GM13976 (cell line): ENCODE data around the gene ANAPC4.
A peak's percentile ranks its signal among the peaks of the same experiment; 100 is the strongest.
"Not testable (repeated sequence)": the region's sequence is repeated elsewhere in the genome, so short reads cannot be mapped to it uniquely, and the experiment has no call there.

Experiments
- DNase-seq: peaks from one replicate; pipeline ENCODE4 v3.0.0; 2012; ENCODE audit warnings: low spot score
- CTCF ChIP-seq: IDR thresholded peaks from 2 replicates; pipeline ENCODE4 v1.5.1; 2012; ENCODE audit warnings: borderline replicate concordance, mild to moderate bottlenecking; ENCODE audit not compliant: insufficient read depth; ENCODE audit errors: extremely low read depth, missing control alignments, control extremely low read depth
- in situ Hi-C: fragments of 300-500 bp; cut with MboI; formaldehyde crosslinking; loops from one replicate; pipeline ENCODE4 v1.12.0; 2022; ENCODE audit warnings: low sequenced_read_pairs, mixed read lengths, inconsistent platforms; ENCODE audit not compliant: unreplicated experiment

The ANAPC4 gene

GRCh38 chr4:25376754-25377571 lies at the start of gene ANAPC4:
Gene ANAPC4 (plus strand): TSS chr4:25377263. CDS start chr4:25377428, 165 bp downstream.
- DNase-seq, result peak; percentile 99

GRCh38 chr4:25328463-25328862 lies 48.6 kb upstream of the ANAPC4 start:
- DNase-seq, in situ Hi-C loops: not testable (repeated sequence)

More at GRCh38 chr4:25376754-25377571, at the start of gene ANAPC4:
- peak; percentile 7 for TF ChIP-seq CTCF
- in situ Hi-C loops, result no loop called here

GRCh38 chr4:25330335-25330734 lies 46.7 kb upstream of the ANAPC4 start:
- no peak for DNase-seq
- in situ Hi-C loops, result no loop called here
- TF ChIP-seq CTCF, result no peak

- no peak for TF ChIP-seq CTCF
- DNase-seq, result peak; percentile 31
- in situ Hi-C loops, result no loop called here
Measured at GRCh38 chr4:25330905-25331808, 45.9 kb upstream of the ANAPC4 start.

- in situ Hi-C loops, result no loop called here
- DNase-seq, result no peak
- no peak for TF ChIP-seq CTCF
Measured at GRCh38 chr4:25343671-25344070, 33.4 kb upstream of the ANAPC4 start.

- no peak for TF ChIP-seq CTCF
- in situ Hi-C loops, result no loop called here
- DNase-seq, result no peak
Measured at GRCh38 chr4:25345744-25346143, 31.3 kb upstream of the ANAPC4 start.

GRCh38 chr4:25346913-25347312 lies 30.1 kb upstream of the ANAPC4 start:
- peak; percentile 29 for DNase-seq
- in situ Hi-C loops, result no loop called here
- TF ChIP-seq CTCF, result no peak
